LNCaP clone FGC (cell line): ENCODE results near the gene TASP1.
A peak's percentile ranks its signal among the peaks of the same experiment; 100 is the strongest.

ENCODE experiments used
- DNase-seq: peaks from one replicate; pipeline ENCODE4 v3.0.0-alpha.2; 2011; ENCODE audit warnings: low read depth
- H3K4me3 ChIP-seq: 2 replicates; pipeline ENCODE4 v1.5.1; 2011; ENCODE audit warnings: mild to moderate bottlenecking, low read depth, low read length, control low read depth
- TF ChIP-seq, protein P1 (sequence below): IDR thresholded peaks from 2 replicates; pipeline ENCODE4 v1.5.1; 2012; ENCODE audit warnings: mild to moderate bottlenecking; ENCODE audit not compliant: control insufficient read depth, insufficient read depth; ENCODE audit errors: extremely low read depth

TASP1 gene, protein sequence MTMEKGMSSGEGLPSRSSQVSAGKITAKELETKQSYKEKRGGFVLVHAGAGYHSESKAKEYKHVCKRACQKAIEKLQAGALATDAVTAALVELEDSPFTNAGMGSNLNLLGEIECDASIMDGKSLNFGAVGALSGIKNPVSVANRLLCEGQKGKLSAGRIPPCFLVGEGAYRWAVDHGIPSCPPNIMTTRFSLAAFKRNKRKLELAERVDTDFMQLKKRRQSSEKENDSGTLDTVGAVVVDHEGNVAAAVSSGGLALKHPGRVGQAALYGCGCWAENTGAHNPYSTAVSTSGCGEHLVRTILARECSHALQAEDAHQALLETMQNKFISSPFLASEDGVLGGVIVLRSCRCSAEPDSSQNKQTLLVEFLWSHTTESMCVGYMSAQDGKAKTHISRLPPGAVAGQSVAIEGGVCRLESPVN

DNA sequence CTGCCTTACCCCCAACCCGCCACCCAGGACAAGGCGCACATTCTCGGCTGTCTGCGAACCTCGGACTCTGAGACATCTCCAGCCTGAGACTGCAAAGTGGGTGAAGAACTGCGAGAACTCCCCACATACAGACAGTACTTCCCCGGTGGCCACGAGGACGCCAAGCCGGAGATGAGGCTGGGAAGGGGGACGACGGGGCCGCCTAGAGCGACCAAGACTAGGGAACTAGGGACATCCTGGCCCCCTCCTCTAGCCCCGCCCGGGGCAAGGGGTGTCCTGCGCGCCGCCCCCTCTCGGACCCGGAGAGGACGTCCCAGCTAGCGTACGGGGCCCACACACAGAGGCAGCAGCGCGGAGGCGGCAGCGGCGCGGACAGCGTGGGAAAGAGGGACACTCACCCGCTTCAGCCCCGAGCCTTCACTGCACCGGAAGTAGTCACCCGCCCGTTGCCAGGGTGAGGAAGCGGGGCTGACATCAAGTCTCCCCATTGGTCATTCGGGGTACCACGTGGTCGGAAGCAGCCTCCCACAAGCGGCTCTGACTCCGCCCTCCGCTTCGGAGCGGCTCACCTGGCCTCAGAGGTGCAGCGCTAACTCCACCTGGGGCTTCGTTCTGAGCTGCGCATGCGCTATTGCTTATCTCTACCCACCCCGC is at the start of gene TASP1:
TSS of gene TASP1 (minus strand) at position 437 of the 654 bp plus-strand sequence. CDS start 8,854 bp downstream, outside the sequence.
- peak within 1 kb of the TSS; percentile 99 for H3K4me3 ChIP-seq
- TF ChIP-seq, protein P1, sequence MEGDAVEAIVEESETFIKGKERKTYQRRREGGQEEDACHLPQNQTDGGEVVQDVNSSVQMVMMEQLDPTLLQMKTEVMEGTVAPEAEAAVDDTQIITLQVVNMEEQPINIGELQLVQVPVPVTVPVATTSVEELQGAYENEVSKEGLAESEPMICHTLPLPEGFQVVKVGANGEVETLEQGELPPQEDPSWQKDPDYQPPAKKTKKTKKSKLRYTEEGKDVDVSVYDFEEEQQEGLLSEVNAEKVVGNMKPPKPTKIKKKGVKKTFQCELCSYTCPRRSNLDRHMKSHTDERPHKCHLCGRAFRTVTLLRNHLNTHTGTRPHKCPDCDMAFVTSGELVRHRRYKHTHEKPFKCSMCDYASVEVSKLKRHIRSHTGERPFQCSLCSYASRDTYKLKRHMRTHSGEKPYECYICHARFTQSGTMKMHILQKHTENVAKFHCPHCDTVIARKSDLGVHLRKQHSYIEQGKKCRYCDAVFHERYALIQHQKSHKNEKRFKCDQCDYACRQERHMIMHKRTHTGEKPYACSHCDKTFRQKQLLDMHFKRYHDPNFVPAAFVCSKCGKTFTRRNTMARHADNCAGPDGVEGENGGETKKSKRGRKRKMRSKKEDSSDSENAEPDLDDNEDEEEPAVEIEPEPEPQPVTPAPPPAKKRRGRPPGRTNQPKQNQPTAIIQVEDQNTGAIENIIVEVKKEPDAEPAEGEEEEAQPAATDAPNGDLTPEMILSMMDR, result no peak
- DNase-seq, result peak; percentile 98

DNA sequence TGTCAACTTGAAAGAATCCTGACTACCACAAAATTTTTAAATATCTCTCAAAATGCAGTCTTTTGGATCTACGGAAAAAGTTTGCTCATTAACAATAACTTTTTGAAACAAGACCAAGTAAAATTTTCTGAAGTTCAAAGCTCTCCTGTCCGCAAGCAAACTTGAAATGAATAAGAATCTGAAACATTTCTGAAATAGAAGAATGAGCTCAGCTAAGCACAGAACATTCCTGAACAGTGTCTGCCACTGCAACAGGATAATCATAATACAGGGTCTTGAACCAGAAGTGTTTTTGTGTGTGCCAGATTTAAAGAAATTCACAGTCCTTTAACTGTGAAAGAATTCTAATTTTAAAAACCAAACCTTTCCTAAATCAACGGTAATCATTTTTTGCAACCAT is 49.1 kb upstream of the TASP1 start:
- no peak for DNase-seq
- no peak overlapping the region for H3K4me3 ChIP-seq
- TF ChIP-seq, protein P1, result no peak

DNA sequence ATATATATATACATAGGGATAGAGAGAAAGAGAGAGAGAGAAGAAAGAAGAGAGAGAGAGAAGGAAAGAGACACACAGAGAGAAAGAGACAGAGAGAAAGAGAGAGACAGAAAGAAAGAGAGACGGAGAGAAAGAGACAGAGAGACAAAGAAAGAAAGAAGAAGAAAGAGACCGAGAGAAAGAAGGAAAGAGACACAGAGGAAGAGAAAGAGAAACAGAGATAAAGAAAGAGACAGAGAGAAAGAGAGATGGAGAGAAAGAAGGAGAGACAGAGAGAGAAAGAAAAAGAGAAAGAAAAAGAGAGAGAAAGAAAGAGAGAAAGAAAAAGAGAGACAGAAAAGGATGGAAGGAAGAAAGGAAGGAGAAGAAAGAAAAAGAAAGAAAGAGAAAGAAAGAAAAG is 46.9 kb upstream of the TASP1 start:
- H3K4me3 ChIP-seq, result no peak overlapping the region
- TF ChIP-seq, protein P1, result no peak
- no peak for DNase-seq

DNA sequence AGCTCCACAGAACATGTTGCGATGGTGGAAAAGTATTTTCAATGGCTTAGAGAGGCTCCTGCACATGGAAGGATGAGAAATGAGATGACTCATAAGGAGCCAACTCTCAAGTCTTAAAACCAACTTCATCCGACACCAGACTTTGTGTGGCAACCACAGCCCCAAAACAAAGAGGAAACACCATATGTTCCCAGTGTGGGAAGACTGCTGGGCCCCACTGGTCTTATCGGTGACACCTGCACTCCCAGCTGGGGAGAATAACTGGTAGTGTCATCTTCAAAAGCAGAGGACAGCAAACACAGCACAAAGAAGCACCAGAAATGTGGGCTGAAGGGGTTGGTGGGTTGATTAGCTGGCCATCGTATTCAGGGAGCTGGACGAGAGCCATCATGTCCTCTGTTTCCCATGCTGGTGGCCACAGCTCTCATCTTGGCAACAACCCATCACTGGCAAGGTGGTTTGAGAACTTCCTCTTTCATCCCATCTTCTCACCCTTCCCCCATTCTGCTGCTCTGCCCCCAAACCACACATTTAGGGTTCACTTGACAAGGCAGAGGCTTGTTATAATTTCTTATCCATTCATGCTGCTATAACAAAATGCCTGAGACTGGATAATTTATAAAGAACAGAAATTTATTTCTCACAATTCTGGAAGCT is 46.0 kb upstream of the TASP1 start:
- no peak overlapping the region for H3K4me3 ChIP-seq
- TF ChIP-seq, protein P1, result no peak
- DNase-seq, result no peak

DNA sequence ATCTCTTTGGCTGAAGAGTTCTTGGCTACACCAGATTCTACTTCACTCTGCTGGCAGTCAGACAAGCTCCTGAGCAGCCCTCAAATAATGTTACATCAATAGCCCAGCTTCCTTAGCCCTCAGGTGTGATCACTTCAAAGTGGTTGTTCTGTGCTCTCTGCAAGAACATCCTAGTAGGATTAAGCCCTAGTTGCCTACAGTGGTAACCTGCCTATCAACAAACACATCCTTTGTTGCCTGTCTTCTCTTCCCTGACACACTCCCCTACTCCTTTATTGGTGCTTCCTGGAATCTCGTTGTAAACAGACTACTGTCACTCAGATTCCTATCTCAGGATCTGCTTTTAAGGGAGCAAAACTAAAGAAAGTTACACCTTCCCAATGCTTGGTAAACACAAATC is 45.1 kb upstream of the TASP1 start:
- no peak for DNase-seq
- TF ChIP-seq, protein P1, result no peak
- H3K4me3 ChIP-seq, result no peak overlapping the region

DNA sequence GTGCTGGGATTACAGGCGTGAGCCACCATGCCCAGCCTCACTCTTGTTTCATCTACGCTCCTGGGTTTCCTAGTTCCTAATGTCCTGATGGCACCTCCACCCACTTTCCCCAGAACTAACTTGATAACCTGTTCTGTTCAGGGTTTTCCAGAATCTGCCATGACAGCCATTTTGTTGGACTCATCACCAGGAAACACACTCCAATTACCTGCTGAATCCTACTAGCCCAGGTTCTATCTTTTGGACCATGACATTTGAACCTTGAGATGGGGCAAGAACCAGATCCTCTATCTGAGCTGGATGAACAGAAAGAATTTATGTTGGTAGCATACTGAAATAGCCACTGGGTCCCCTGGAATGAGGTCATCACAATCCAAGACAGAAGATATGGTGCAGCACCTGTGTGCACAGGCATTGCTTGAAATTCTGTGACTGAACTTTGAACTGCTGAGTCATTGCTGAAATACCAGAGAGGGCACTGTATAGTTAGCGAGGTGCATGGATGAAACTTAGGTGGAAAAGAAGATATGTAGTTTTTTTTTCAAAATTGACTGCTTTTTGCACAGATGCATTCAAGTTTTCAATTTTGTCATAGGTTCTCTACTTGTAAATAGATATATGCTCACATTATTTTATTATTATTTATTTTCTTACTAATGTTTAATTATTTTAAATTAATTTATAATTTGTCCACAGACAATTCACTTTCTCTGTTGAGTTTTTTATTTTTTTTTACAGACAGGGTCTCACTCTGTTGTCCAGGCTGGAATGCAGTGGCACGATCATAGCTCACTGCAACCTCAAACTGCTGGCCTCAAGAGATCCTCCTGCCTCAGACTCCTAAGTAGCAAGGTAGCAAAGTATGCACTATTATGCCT is 42.8 kb upstream of the TASP1 start:
- H3K4me3 ChIP-seq, result no peak overlapping the region
- no peak for DNase-seq
- TF ChIP-seq, protein P1, result no peak
